NCI-H2107 (cell line): ENCODE results near the gene TMCC2.

Source experiments
- DNase-seq: peaks from one replicate; lab custom pipeline; 2025; lab: John Stamatoyannopoulos, UW

The TMCC2 gene

DNA sequence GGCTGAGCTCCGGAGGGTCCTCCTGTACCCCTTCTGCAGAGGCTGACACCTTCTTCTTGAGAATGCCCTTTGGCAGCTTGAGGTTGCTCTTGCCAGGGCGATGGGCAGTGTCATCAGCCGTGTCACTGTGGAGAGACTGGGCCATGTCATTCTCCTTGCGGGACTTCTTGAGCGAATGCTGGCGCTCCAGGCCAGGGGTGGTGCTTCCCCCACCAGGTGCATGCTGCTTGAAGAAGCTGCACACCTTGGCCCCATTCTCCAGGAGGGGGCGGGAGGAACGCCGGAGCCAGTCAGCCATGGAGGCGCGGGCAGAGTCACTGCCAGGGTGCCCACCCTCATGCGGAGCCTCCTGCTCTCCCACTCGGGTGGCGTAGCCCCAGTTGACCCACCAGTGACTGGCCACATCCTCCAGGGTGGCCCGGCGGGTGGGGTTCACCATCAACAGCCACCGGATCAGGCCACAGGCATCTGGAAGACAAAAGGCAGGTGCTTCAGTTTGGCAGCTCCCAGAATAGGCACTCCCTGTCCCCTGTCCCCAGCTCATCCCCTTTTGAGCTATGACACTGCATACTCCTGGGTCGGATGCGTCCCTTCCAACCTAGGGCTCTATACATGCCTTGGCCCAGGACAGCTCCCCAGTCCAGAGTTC lies 76.4 kb downstream of the TMCC2 start:
- no peak for DNase-seq

DNA sequence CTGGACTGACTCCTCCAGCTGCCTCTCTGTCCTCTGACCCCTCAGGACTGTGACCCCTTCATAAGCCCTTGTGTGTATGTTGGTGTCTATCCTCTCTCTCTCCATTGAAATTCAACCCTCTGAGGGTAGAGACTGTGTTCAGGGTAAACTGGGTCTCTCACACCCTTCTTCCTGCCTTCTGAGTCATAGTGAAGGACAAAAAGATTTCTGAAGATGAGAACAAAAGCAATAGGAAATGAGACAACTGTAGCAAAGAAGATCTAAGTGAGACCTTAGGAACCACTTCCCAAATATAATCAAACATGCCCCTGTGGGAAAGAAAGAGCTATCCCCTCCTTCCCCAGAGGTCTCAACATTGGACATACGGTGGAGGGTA lies 76.9 kb downstream of the TMCC2 start:
- DNase-seq = no peak

DNA sequence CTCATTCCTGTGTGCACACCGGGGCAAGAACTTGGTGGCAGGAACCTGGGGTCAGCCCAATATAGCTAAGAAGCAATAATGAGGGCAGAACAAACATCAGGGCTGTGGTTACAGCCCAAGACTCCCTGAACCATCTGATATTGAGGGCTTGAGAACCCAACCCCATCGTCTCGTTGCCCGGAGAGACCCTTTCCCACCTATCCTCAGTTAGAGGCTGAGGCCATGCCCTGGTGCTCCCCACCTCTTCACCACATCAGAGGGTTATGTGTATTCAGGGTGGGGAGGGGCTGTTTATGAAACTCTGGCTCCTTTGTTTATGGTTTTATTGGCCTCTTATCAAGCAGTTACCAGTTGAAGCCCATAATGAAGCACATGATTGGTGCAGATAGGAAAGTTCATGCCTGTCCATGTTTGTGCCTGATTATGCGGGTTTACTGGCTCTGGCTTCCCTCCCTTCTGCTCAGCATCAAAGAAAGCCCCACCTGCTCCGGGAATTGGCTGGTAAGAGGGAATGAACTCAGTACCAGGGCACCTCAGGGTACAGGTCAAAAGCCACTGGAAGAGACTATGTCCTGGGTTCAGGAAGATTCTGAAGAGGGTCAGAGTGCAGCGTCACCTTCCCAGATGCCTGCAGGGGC lies 79.3 kb downstream of the TMCC2 start:
- no peak for DNase-seq

DNA sequence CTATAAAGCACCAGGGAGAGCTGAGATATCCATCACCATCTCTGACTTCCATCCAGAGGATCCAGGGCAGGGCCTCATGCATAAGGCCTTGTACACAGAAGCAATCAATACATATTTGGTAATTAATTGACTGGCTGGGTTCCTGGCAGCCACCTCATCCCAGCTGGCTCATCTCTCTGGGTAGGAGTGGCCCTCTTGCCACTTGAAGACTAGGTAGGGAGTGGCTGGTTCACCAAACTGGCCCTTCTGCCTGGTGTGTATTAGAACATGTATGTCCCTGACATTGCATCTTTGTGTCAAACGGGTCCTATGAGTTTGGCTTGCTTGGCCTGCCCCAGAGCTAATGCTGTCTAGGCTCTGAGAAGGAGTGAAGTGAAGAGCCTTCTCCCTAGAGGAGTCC lies 82.0 kb downstream of the TMCC2 start:
- DNase-seq = no peak

DNA sequence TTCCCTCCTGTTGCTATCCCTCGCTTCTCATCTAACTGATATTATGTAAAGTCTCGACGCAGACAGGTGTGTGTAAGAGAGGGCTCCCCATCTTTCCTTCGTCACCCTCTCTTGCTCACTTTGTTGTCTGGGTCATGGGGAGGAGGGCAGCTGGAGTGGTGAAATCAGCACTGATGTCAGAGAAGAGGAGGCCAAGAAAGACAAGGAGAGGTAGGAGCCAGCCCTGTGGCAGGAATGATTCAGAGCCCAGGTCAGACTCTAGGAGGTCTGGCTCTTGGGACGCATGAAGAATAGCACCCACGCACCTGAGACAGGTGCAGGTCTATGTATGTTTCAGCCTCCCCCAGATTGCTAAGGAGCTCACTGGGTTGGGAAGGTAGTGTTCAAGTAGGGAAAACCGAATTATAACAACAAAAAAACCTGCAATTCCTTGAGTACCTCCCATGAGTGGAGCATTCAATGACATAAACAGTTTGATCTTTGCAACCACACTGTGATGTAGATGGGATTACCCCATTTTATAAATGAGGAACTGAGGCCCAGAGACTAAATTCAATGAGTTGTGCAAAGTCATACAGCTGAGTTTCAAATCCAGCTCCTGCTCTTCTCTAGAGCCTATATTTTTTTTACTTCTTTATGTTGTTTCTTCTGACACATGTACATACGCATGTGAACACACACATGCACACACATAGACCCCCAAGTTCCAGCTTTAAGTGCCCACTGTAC lies 83.4 kb downstream of the TMCC2 start:
- no peak for DNase-seq

DNA sequence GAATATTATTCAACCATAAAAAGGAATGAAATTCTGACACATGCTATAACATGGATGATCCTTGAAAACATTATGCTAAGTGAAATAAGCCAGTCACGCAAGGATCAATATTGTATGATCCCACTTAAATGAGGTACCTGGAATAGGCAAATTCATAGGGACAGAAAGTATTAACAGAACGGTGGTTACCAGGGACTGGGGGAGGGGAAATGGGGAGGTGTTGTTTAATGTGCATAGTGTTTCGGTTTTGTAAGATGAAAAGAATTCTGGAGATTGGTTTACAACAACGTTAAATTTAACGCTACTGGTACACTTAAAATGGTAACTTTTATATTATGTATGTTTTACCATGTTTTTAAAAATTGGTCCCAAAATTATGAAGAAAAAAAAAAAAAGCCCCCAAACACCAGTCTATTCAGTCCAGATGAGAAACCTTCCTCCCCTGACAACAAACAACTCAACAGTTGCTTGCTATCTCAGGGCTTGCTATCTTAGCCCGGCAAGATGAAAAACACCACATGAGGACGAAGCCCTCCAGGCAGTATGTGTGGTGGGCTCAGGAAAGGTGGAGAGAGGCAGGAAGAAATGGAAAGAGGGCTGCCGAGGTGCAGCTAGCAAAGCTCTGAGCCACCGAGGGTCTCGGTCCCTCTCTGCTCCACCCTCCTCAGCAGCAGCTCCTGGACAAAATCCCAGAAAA lies 85.3 kb downstream of the TMCC2 start:
- DNase-seq = no peak

DNA sequence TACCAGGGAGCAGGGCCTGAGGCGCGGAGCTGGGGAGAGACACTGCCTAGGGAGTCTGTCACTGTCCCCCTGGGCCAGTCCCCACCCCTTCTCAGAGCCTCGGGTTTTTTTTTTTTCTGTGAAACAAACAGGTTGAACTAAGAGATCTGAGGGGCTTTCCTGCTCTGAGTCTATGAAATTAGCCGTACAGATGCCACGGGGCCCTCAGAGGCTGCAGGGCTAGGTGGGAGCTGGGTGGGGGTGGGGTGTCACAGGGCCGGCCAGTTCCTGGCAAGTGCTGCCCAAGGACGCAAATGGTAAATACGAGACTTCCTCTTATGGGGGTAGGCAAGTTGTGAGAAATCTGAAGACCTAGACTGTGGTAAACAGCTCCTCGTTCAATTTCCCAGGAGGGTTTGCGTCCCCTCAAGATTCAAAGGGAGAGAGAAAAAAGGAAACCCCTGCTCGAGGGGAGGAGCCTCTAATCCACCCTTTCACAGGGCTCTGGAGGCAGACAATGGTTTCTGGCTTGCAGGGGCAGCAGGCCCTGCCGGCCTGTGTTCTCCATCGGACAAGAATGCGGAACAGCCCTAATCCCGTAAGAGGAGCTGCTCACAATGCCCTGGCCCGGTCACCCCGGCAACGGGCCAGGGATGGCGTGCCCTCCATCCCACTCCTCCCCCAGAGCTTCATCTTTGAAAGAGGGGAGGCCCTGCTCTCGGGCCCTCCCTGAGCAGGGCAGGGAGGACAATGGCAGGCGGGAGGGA lies 86.0 kb downstream of the TMCC2 start:
- DNase-seq = peak; percentile 55

DNA sequence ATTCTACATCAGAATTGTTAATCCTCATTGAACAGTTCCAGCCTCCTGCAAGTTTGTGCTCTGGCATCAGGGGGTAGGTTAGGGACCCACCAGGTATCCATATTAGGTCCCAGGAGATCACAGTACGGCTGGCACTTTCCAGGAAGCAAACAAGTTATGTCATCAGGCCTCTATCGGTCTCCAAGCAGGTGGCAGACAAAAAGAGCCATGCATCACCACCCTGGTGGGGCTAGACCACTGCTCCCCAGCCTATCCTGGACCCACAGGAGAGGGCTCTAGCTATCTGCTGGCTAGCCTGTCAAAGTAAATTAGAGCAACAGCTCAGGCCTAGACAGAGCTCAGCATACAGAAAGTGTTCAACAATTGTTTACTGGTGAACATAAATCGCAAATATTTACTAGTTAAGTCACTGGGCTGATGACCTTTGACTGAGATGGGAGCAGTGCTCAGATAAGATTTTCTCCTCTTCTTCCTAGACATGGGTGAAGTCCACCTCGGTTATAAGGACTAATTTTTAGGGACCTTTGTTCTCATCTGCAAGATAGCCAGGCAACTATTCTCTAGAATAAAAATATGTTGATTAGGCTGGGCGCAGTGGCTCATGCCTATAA lies 87.4 kb downstream of the TMCC2 start:
- DNase-seq = peak; percentile 40

DNA sequence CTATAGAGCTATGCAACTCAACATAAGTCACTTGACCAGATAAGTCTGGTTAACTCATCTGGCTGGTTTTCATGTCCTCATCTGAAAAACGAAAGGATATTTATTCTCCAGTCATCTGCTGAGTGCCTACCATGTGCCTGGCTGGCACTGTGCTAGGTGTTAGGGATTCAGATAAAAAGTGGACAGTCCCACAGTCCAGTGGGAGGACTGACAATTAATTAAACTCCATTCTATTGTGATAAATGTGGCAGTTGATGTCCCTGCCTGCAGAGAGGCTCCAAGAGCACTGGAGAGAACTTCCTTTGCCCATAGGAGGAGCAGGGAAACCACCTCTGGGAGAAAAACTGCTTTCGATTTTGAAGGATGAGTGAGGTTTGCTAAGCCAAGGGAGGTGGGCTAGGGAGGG lies 88.4 kb downstream of the TMCC2 start:
- DNase-seq = no peak

DNA sequence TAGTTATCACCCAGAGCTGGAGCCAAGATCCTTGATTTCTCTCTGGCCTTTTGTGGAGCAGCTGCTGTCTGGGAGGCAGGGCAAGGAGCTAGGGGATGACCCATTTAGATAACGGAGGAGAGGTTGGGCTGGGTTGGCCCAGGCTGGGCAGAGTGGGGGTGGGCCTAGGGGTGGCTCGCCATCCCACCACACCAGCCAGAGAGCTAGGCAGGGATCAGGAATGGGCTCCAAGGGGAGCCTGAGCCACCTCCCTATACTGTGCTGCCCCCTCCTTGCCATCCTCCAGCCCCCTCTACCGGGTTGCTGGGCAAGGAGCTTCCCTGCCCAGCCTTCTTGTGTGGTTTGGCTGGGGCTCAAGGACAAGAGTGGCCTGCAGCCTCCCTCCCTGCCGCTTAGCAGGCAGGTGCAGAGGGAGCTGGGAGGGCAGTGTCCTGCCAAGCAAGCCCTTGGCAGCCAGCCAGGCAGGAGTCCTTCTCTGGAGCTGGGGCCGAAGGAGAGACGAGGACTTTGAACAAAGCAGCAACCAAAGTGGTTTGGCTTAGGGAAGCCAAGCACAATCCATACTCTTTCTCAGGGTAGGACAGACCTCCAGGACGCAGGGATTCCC lies 89.7 kb downstream of the TMCC2 start:
- DNase-seq = peak; percentile 89

DNA sequence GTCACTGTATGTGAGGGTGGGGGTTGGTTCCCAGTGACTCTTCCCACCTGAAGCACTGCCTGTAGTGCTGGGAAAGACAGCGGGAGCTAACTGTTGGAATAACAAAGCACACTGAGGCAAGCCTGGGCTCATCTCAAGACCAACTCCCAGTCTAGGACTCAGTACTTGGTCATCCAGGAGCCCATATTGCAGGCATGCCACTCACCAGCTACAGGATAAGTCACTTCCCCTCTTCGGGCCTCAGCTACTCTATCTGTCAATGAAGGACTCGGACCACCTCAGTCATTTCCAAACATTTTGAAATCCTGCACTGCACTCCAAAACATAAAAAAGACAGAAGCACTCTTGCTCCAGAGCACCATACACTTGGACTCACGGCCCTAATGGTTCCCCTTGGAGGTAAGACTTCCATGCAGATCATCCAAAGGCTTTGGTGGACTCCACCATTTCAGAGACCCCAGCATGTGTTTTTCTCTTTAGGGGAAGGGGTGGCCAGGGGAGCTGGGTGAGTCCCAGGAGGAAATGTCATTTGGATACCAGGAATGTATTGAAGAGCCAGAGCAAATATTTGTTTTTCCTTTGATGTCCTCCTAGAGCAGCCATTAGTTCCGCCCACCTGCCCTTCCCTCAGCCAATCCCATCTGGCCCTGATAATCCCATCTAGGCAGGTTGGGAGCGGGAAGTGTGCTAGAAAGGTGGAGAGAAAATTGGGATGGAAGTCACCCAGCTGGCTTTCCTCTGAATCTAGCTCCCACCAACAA lies 90.7 kb downstream of the TMCC2 start:
- DNase-seq = peak; percentile 39

DNA sequence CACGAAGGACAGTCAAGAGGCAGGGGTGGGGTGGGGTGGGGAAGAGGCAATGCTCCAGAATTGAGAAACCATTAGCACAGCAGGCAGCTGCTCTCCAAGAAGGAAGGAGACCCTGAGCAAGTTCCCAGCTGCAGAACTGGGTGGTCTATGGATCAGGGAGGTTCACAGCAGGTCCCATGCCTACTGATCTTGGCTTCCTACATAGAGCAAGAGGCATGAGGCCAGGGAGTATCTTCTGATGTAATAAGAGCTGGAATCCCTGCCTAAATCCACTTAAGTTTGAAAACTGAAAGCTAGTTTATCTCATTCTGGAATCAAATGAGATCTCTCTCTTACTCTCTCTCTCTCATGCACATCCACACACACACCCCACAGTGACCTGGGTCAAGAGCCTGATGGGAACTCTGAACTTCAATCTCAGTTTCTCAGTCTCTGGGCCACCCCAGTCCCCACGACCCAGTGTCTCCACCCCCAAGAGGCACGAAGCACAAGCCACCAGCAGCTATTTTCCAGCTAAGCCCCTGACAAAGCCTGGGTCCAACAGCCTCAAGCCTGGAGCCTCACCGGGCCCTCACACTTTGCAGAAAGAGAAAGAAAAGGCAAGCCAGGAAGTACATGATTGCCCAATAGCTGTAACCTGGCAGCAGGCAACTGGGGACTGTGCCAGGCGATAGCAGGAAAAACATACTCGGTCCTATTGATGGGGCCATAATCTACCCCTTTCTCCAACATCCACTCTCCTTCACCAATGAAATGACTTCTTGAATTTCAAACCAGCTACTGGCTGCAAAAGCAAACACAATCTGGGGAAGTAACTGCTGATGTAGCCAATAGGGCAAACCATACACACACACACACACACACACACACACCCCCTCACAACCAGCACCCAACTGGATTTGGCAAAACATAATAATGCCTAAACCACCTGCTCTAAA lies 91.6 kb downstream of the TMCC2 start:
- peak; percentile 86 for DNase-seq

DNA sequence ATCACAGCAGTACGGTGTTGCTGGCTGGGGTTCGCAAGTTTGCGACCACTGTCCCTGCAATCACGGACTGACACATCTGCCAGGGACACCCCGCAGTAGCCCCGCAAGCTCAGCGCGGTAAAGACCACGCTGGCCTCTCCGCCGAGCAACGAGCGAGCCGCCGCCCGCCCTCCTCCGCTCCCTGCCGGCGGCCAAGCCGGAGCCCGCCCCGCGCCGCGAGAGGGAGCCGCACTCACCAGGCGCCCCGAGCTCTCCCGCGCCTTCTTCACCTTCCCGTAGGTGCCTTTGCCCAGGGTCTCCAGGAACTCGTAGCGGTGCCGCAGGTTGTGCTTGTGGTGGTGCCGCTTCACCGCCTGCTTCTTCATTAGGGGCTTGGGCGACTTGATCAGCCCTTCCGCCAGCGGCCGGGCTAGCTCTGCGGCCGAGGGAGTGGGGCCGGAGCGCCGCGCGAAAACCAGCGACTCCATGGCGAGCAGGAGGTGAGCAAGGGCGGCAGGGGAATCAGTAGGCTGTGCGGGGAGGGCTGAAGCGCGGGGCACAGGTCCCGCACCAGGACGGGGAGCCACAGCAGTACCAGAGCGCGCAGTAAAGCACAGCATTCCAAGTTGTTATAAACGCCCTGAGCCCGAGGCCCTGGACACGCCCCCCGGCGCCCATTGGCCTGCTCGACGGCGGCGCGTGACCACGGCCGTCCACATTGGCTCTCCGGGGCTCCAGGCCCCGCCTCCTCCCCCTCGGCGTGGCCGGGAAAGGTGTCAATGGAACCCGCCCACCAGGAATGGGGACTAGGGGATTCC lies 93.6 kb downstream of the TMCC2 start, which contains the start of gene NUAK2:
NUAK2 (minus strand) TSS at position 584 of the 797 bp plus-strand sequence; CDS start at position 467, 117 bp downstream.
- peak; percentile 94 for DNase-seq

DNA sequence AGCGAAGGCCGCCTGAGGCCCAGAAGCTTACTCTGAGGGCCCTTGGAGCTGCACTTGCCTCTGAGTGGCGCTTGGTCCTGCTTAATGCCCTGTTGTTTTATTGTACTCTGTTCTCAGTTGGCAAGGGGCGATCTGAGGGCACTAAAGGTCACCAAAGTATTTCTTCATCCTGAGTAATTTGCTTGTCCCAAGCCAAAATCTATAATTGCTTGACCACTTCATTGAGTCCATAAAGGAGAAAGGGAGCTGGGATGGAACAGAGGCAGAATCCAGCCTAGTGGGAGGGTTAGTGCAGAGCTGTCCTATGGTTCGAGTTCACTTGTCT lies 94.2 kb downstream of the TMCC2 start:
- no peak for DNase-seq
